Right renal cortex interstitium (tissue), 3 donors: ENCODE results near the gene FOXD4L3. TPM values are rescaled to one million over a fixed set of nuclear protein-coding genes. Genes with fewer than 3 reads are reported as not detected.
"Not testable (repeated sequence)": the region's sequence is repeated elsewhere in the genome, so short reads cannot be mapped to it uniquely, and the experiment has no call there.

Experiments
- DNase-seq, 3 donors: peaks; one replicate each; pipeline ENCODE4 v3.0.0-alpha.2; 2013; ENCODE audit warnings: low read depth in 3 of 3, low spot score in 2 of 3
- polyA plus RNA-seq, 3 donors: library from polyadenylated mRNA; unstranded; fragments of 120-200 nt; gene quantifications; one replicate each; pipeline ENCODE4 v1.2.1, GENCODE V29; 2013; ENCODE audit not compliant: insufficient read length in 3 of 3

FOXD4L3 gene
- polyA plus RNA-seq, 3 donors = not detected

DNA sequence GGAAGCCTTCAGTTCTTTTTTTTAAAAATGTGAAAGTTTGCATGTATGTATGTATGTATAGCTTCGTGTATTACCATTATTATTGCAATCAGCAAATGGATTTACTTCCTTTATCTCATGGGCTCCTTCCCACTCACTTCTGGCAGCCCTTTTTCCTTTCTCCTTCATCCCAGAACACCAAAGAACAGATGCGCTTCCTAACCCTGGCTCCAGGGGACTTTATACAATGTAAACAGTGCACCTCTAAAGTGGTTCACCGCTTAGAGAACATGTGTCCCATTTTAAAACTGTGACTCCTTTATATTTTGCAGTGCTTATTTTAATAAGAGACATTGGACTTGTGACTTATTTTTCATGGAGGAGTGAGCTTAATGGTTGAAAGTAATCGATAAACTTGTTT lies 40.6 kb downstream of the FOXD4L3 start:
- DNase-seq = not testable (repeated sequence)

DNA sequence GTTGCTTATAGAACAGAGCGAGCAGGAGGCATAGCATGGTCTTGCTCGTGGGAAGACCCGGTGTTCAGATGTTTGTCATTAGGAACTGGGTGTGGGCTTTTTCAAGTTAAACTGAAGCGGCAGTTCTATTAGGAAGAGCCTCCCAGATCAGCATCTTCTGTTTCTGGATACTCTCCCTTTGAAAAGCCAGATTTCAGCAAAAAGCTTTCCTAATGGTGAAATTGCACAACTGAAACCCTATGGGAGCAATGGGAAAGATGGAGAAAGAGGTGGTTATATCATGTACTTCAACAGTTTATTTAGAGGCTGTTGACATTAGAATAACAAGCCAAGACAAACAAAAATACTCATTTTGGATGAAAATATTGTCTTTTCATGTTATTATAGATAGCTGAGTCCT lies 41.3 kb downstream of the FOXD4L3 start:
- not testable (repeated sequence) for DNase-seq

DNA sequence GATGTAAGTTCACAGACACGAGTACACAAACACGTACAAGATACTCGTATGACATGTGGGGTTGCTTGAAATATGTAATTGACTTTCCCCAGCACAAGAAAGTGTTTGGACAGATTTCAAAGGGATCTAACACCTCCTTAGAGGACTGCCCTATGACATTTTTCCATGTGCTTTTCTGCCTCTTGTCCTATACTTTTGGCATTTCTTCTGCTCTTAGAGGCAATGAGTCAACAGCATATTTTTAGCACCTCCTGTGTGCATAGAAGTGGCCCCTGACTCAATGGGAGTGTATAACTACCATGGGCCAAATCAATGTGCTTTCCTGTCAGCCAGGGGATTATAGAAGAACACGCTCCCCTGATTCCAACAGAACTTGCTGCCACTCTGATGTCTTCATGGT lies 49.0 kb downstream of the FOXD4L3 start:
- DNase-seq = not testable (repeated sequence)

Other genes starting within 250 kb of the FOXD4L3 start
- gene ZNG1C, start 60.9 kb upstream of the FOXD4L3 start, polyA plus RNA-seq = 10 to 100 TPM; 11.0 to 18.1 (median 13.8) TPM
- gene PGM5, start 53.7 kb downstream of the FOXD4L3 start, polyA plus RNA-seq = 10 to 100 TPM; 44.6 to 49.6 (median 46.4) TPM
- 10 to 100 TPM in 1 of 3 donors, 1 to 10 TPM in 2; 6.4 to 12.6 (median 8.5) TPM for gene TMEM252, start 238.0 kb downstream of the FOXD4L3 start, polyA plus RNA-seq